HG03442 (cell line): Measurements from ENCODE around the gene RNF144A.
A peak's percentile ranks its signal among the peaks of the same experiment; 100 is the strongest.

Experiments
- ATAC-seq: cut with Tn5 transposase; IDR thresholded peaks from one replicate; pipeline ENCODE4 v1.9.1; 2021; ENCODE audit warnings: mild to moderate bottlenecking, moderate library complexity; ENCODE audit not compliant: unreplicated experiment

RNF144A gene

DNA sequence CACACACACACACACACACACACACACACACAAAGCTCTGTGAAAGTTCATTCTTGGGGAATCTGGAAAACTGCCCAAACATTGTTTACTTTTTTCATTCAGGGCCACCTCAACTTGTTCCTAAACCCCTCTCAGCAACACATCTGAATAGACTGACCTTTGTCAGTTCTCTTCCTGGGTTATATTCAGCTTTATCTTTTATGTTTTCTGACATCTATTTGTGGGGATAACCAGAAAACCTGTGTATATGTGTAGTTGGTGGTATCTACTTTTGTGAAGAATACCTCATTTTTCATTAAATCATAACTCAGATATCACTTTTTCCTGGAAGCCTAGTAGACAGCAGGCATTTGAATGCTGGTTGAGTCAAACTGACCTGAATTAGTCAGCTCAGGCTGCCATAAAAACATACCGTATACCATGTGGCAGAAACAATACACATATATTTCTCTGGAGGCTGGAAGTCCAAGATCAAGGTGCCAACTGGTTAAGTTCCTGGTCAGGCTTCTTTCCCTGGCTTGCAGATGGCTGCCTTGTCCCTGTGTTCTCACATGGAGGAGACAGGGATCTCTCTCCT lies 11.0 kb upstream of the RNF144A start:
- ATAC-seq, result no peak

DNA sequence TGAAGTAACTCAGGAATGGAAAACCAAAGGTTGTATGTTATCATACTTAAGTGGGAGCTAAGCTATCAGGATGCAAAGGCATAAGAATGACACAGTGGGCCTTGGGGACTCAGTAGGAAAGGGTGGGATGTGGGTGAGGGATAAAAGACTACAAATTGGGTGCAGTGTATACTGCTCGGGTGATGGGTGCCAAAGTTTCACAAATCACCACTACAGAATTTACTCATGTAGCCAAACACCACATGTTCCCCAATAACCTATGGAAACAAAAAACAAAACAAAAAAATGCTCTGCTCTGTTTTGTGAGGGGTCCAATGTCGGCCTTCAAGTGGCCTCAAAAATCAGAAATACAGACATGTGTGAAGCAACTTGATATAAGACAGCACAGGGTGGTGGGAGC lies 8.9 kb upstream of the RNF144A start:
- no peak for ATAC-seq

DNA sequence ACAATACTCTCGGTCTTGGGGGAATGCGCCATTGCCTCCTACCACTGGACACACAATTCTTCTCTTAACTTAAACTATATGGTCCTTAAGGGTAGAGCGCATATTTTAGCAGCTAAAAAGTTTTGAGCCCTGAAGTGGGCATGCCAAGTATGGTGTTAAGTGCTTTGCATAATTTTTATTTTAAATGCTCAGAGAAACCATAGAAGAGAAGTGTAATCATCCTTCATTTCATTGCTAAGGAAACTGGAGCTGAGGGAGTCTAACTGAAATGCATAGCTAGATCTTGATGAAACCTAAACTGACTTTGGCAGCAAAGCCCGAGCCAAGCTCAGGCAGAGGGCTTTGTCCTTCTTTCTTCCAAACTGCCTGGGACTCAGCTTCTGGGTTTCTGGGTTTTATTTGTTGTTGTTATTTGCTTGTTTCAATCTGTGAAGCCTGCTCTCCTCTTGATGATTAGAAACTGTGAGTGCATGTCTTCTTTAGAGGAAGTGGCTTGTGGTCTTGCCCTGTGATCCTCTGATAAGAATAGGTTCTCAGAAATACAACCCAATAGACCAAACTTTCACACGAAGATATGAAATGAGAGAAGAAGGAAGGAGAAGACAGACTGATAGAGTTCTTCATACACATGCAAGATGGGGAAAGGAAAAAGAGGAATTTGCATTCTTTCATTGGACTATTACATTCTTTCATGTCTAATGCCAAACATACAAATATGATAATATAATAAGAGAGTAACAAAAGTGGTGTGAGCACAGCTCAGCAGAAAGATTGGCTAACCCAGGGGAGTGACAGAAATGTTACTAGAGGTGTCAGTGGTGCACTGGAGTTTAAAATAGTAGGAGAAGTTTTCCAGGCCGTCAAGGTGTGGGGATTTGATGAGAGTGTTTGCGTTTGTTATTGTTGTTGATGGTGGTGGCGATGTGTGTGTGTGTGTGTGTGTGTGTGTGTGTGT lies 7.5 kb upstream of the RNF144A start:
- peak; percentile 97 for ATAC-seq

DNA sequence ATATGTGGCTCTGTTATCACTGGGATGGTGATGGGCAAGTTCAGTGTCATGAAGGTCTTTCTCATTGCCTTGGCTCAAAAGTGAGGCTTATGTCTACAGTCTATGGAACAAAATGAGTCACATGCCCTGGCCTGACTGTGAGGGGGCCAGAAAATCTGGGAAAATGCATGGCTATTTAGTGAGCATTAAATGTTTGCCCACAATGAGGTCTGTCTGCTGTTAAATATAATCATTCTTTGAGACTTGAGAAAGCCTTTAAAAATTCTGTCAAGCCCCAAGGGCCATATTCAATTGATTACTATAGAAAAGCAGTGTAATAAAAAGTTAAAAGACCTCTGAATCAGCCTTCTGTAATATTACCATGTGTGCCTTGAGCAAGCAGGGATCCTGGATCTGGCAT lies 5.5 kb upstream of the RNF144A start:
- ATAC-seq, result no peak

DNA sequence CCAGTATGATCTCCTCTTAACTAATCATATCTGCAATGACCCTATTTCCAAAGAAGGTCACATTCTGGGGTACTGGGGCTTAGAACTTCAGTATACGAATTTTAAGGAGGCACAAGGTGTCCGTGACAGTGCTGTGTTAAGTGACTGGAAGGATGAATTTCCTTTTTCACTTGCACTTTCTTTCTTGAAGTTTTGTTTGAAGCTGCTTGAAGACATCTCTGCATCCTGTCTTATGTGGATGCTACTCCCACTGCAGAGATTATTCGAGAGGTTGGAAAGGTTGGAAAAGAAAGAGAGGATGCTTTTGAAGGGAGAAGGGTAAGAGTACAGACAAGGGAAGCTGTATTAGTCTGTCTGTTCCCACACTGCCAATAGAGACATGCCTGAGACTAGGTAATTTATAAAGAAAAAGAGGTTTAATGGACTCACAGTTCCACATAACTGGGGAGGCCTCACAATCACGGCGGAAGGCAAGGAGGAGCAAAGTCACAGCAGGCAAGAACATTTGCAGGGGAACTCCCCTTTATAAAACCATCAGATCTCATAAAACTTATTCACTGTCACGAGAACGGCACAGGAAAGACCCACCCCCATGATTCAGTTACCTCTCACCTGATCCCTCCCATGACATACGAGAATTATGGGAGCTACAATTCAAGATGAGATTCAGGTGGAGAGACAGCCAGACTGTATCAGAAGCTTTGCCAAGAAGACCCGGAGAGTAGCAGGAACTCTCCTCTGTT lies 3.6 kb upstream of the RNF144A start:
- no peak for ATAC-seq

DNA sequence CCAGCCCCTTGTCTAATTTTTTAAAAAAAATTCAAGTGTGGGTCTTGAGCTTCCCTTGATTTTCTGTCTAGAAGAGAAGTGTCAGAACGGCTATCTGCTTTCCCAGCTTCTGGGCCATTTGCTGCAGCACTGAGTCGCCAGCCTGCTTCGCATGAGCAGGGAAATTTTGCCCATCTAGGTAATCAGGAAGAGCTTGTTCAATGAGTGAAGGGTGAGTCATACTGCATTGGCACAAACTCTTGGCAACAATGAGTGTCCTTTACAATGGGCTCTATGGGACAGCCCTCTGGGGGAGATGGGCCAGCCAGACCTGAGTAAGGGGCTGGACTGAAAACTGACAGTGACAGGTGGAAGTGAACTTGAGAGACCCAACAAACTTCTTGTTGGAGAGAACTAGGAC lies 2.4 kb upstream of the RNF144A start:
- no peak for ATAC-seq

DNA sequence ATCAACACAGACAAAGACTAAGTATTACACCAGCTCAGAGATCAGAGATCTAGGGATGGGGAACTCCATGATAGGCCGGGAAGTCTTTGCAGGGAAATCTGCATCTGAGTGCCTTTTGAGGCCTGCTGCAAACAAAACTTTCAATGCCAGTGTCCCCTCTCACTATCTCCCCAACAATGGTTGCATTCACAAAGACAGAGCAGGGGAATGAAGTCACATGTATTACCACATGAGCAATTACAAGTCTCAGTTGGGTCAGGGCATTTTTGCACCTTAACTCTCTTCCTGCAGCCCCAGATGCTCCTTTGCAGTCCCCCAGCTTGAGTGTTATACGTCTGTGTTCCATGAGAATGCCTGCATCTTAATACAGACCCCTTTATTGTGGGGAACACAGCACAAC lies 1.8 kb upstream of the RNF144A start:
- ATAC-seq, result no peak

DNA sequence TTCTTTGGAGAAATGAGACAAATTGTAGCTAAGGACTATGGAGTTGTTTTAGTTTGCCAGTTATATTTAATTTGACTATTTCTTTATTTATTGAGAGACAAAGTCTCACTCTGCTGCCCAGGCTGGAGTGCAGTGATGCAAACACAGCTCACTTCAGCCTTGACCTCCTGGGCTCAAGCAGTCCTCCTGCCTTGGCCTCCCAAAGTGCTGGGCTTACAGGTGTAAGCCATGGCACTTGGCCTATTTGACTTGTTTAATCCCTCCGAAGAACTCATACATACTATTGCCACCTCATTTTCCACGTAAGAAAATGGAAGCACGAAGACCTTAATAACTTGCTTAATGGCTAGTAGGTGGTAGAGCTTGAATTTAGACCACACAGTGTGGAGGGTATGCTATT lies 988 bp upstream of the RNF144A start:
- no peak for ATAC-seq

DNA sequence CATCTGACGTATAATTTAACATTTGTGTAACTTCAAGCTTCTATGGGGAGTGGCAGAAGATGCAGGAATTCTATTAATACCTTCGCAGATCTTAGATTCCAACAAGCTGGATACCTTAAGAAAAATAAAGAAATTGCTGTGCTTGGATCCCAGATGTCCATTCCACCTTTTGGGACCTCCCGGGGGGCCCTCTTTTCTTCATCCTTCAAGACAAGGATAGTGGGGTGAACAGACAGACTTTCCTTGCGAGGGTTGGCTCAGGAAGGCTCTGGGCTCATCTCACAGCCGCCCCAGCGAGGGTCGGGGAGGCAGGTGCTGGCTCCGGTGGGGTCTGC lies 509 bp upstream of the RNF144A start:
- ATAC-seq, result no peak

DNA sequence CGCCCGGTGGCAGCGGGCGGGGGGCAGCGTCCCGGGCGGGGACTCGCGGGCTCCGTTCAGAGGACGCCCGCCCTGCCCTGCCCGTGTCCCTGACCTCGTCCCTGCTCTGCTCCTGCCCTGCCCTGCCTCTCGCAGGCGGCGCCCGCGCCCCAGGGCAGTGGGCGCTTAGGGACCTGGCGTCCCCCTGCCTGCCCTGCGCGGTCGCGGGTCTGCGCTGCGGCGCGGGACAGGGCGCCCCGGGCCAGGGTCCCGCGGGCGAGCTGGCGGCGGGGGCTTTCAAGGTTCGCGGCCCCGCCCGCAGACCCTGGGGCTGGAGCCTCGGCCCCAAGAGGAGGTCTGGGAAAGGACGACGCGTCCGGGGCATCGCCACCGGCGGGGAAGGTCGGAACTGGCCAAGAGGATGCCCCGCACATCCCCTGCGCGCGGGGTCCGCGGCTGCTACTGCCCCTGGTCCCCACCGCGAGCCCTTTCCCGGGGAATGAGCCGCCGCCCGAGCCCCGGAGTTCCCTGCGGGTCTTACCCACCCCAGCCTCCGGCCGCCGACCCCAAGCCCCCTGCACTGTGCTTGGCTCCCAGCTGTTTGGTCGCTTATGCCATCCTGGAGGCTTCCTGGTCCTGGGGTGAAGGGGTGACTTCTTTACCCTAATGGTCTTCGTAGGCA lies 679 bp downstream of the RNF144A start:
- ATAC-seq, result peak; percentile 9

DNA sequence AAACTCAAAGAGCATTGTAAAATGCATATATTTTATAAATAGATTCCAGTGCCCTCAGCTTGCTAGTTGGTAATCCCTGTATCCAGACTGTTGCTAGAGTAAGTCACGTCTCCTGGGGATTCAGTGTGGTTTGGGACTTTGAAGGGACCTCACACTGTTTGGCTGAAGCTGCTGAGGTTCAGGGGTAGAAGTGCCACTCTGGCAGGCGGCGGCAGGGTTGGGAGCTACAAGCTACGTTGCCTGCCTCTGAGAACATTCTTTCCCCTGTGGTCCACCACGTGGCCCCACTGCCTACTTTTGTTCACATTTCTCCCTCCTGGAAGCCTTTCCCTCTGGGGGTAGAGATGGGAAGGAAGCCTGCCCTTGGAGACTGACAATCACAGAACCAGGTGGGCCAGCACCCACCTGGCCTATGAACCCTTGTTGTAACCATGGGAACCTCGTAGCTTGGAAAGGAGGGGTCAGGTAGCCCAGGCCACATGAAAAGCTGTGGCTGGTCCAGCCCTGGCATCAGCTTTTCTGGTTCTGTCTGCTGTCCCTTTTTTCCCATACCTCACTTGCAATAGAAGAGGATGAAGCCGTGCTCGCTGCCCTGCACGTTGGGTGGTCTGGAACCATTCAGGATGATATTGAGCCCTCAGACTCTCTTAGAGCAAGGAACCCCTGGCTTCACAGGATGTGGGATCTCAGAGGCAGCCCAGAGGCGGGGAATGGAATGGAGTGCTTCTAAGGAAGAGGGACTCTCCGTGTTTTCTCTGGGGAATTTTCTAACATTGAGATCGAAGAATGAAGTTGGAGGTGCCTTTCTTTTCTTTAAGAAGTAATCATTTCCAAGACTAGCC lies 2.9 kb downstream of the RNF144A start:
- no peak for ATAC-seq

DNA sequence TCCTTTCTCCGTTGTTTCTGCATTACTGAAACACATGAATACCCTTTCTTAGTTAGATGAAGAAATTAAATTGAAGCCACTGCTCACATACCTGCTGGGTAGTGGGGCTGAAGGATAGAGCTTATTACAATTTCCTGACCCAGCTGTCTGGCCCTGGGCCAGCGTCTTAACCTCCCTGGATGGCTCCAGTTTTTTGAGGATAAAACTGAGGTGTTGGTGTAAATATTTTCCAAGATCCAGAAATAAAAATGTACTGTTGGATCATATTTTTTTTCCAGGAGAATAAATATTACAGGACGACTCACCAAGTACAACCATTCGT lies 3.5 kb downstream of the RNF144A start:
- ATAC-seq, result no peak

DNA sequence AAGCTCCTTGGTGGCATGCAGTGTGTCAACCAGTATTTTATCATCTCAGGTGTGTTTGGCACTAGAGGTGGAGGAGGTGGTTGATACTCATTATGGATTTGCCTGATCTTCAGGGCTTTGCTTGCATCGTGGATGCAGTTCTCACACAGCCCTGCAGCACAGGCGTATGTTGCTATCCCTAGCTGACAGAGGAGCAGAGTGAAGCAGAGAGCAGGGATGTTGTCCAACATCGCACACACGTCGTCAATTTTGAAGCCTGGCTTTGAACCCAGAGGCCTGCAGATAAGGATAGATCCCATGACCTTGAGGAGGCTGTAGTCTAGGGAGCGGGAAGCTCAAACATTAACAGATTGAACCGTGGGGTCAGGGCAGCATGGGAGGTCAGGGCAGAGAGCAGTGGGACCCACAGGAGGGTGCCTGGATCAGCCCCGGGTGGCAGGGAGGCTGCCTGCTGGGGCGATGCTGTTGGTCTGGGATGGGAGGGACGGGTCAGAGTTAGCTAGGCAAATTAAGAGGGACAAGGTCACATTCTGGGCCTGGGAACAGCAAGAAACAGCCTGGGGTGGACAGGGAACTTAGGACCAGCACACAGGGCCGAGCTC lies 4.2 kb downstream of the RNF144A start:
- no peak for ATAC-seq

DNA sequence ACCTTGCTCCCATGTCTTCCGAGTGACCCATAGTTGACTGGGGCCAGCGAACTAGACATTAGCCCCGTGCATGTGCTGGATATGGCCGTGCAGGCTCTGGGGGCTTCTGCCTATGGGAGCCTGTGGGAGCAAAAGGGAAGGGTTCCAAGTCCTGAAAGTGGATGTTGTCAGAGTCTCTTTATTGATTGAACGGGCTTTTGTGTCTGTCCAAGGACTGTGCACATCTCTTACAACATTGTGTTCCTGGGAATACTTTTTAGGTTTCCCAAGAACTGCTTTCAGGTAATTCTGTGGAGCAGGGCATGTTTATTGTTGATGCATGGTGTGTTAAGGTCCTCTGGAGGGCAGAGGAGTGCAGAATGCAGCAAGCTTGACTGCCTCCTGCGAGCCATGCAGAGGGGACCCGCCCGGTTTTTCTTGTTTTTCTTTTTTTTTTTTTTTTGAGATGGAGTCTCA lies 5.0 kb downstream of the RNF144A start:
- ATAC-seq, result no peak

DNA sequence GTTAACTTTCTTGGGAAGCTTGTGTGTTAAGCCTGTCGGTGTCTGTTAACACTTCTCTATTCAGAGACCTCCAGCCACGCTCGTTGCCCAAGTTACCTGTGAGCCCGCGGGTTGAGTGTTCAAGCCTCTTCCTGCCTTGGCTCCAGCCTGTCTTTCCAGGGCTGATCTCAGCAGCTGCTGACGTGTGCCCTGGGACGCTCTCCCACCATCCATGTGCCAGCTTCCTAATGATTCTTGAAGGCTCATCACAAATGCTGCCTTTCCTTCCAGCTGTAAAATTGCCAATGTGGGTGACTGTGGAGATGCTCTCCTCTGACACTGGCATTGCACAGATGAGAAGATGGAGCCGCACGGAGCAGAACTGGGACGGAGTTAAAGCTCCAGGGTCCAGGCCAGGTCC lies 6.1 kb downstream of the RNF144A start:
- ATAC-seq, result no peak

DNA sequence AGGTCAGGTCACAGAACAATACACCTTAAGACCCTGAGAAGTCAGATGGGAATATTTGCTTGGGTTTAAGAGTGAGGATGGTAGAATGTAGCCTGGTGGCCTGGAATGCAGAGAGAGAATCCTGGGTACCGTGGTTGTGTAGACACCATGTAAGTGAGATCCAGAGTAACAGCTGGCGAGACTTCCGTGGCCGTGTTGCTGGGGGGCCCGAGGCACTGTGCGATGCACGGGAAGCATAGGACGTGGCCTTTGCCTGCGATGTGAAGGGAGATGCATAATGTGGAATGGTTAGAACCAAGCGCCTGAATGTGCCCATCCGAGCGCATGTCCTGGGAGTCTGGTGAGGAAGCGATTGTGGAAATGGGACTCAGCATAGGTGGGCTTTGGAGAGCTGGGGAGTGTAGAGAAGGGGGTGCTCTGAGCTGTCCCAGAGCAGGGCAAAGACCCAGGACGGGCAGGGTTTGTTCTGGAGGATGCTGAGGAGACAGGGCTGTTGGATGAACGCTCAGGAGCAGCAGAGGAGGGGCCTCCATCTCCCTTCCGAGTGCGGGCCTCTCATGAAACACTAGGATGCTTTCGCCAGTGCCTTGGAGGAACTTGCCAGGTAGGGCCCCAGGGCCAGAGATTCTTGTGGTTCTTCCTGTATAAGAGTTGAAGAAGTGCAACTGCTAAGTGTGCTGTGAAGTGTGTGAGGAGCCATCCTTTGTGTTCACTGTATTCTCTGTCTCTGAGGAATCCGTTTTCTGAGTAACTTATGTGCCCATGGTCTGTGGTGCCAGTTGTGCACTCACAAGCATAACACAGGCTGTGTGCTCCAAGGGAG lies 7.1 kb downstream of the RNF144A start:
- no peak for ATAC-seq

DNA sequence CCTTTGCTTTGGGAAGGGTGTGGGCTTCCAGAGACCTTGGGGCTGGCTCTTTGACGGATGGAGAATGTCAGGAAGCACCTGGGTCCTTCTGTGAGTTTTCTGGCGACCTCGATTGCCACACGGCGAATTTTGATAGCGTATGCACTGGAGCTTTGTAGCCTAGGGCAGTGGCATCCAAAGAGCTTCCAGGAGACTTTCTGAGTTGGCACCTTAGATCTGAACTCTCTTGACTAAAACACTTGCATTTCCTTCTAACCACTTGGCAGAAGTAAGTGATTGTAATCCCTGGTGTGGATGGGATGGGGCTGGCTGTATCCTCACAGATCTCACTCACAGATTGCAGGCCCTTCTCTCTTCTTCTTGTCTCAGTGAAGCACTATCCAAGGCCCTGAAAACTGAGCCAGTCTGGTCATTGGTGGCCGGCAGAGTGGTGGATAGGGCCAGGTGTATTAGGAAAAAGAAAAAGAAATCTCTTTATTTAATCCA lies 7.8 kb downstream of the RNF144A start:
- no peak for ATAC-seq

DNA sequence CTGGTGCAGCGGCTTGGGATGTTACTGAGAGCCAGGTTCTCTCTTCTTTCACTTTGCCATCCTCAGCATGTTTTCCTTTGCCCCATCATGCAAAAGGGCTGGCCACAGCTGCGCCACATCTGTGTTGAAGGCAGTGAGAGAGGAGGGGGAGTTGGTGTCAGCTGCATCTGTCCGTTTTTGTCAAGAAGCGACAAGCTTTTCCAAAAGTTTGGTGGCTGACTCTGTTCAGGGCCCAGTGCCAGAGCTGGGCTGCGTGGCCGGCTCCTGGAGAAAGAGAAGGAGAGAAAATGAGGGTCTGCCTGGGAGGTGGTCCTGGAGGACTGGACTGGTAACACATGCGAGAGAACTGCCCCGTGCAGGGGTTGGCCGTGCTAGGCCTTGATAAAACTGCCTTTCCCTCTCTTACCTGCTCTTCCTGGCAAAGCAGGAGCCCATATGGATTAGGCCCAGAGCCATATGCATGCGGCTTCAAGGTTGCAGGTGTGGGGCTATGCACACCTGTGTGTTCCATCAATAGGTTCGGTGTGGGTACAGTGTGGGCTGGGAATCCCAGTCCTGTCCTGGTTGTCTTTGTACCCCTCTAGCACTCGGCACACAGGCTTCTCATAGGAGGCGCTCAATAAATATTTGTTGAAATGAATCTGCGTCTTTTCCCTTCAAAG lies 9.0 kb downstream of the RNF144A start:
- no peak for ATAC-seq

DNA sequence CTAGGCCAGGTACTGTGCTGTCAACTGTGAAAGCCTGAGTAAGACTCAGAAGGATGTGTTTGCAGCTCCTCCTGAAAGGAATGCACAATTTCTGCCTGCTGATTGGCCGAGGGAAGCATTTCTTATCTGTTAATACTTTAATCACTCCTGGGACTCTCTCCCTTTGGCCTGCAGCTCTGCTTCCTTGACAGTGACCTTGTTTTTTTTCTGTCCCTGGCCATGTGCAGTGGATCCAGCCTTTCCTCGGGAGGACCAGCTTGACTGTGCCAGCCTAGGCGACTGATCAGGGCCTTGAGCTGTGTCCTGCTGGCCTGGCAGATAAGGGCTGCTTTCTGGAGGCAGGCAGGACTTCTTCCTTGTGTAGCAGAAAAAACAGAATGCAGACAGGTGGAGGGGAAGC lies 10.0 kb downstream of the RNF144A start:
- no peak for ATAC-seq
